K562 (cell line): ENCODE results near the gene STK16. TPM values are rescaled to one million over a fixed set of nuclear protein-coding genes. Genes with fewer than 3 reads are reported as not detected.
A peak's percentile ranks its signal among the peaks of the same experiment; 100 is the strongest.

Experiments used
- BMI1 ChIP-seq: fragments of 150-350 bp; IDR thresholded peaks from 2 replicates; pipeline ENCODE4 v1.6.1; 2014; ENCODE audit warnings: low read length
- CAMTA2 ChIP-seq: fragments of 250-450 bp; sonication (Bioruptor Pico); conservative IDR thresholded peaks from 2 replicates; pipeline ENCODE4 v1.5.1; 2022
- ELF1 ChIP-seq: fragments of 200-800 bp; sonication (Bioruptor generic); IDR thresholded peaks from 2 replicates; pipeline ENCODE4 v1.6.1; 2016; ENCODE audit warnings: missing genetic modification characterization, missing compliant biosample characterization
- NR2F6 ChIP-seq: fragments of 450-650 bp; formaldehyde crosslinking; IDR thresholded peaks from 2 replicates; pipeline ENCODE4 v1.4.0; 2020; ENCODE audit warnings: mild to moderate bottlenecking
- POLR2B ChIP-seq: fragments of 450-650 bp; IDR thresholded peaks from 2 replicates; pipeline ENCODE4 v1.6.1; 2018; ENCODE audit warnings: low read depth; ENCODE audit not compliant: partially characterized antibody
- RBM14 ChIP-seq: fragments of 200-400 bp; formaldehyde crosslinking; IDR thresholded peaks from 2 replicates; pipeline ENCODE4 v1.6.1; 2018; ENCODE audit warnings: low read depth, mild to moderate bottlenecking, low read length, moderate library complexity, borderline replicate concordance; ENCODE audit not compliant: insufficient read depth
- XRCC4 ChIP-seq: IDR thresholded peaks from one replicate; pipeline ENCODE4 v1.6.1; 2011; ENCODE audit not compliant: insufficient read depth, insufficient read length; ENCODE audit errors: extremely low read depth
- polyA plus RNA-seq, 8 experiments: library from polyadenylated mRNA; depleted of rRNA in 4 of 8; stranded (reverse) in 5 of 8; unstranded in 3 of 8; fragments of >200 nt; fragmentation: Nextera tagmentation in 2 of 8; fragmentation: Illumina TruSeq in 1 of 8; extraction: Ambion mirVana in 2 of 8; extraction: Trizol in 1 of 8; gene quantifications; 2 replicates each; pipeline versions ENCODE4 v1.2.1 to v1.2.3, GENCODE V29; 2011 to 2014; ENCODE audit warnings: inconsistent platforms in 1 of 8, missing spikeins in 1 of 8
- total RNA-seq, 7 experiments: library from RNA; depleted of rRNA in 6 of 7; stranded (reverse); fragments of >200 nt in 6 of 7; fragmentation: Illumina TruSeq in 2 of 7; extraction: Trizol in 2 of 7; gene quantifications; 2 replicates each; pipeline versions ENCODE4 v1.2.1 to v1.2.3, GENCODE V29; 2011 to 2021; ENCODE audit warnings: low replicate concordance in 1 of 7
- TF ChIP-seq, protein P1 (sequence below): sonication (generic); formaldehyde crosslinking; IDR thresholded peaks from 2 replicates; pipeline ENCODE4 v1.4.0; 2020; ENCODE audit warnings: mild to moderate bottlenecking, missing genetic modification reagents
- TF ChIP-seq, protein P2 (sequence below): fragments of 250-450 bp; sonication (Bioruptor Pico); IDR thresholded peaks from 2 replicates; pipeline ENCODE4 v1.8.0; 2022; ENCODE audit warnings: moderate library complexity, mild to moderate bottlenecking, inconsistent platforms
- TF ChIP-seq, protein P3 (sequence below): sonication (generic); formaldehyde crosslinking; IDR thresholded peaks from 2 replicates; pipeline ENCODE4 v1.8.0; 2023; ENCODE audit warnings: missing genetic modification reagents, mild to moderate bottlenecking, borderline replicate concordance
- TF ChIP-seq, protein P4 (sequence below): sonication (generic); formaldehyde crosslinking; IDR thresholded peaks from 2 replicates; pipeline ENCODE4 v1.8.1; 2023; ENCODE audit warnings: mild to moderate bottlenecking, missing genetic modification reagents

The STK16 gene
- total and polyA plus RNA-seq, 9 of the 15 experiments (the other 6 are each of a cell fraction or from before 2014, with no cell fraction given), result 5.4 to 36.2 (median 17.8) TPM

DNA sequence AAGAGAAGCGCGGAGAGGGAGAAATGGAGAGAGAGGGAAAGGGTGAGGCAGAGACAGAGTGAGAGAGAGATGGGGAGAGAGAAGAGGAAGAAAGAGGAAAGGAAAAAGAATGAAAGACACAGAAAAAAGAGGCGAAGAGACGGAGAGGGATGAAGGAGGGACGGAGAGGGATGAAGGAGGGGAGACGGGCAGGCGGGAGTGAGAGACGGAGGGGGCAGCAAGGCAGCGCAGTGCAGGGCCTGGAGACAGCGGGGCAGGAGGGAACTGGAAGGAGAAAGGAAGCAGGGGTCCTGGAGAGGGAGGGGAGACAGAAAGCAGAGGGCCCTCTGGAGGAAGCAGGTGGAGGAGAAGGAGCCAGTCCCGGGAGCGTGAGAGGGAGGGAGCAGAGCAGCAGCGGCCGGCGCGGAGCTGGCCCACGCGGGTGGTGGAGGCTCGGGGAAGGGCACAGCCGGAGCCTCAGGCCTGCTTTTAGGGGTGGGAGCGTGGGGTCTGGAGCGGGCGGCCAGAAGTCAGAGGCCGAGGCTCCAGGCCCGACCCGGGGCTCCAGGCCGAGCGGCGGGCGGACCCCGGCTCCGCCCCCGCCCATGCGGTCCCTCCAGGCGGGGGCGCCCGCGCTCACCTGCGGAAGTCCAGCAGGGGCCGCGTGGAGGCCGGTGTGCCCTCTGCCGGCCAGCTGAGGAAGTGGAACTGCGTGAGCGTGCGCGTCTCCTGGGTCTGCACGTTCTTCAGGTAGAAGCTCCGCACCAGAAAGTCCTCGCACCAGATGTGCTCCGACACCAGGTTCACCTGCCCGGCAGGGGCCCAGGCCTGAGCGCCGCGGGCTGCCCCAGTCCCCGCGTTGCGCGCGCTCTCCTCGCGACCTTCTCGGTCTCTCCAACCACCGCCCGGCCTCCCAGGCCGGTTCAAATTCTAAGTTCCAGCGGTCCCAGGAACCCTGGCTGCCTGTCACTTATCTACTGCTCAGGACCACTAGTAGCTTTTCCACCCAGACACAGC lies 49.4 kb downstream of the STK16 start (continued):
- TF ChIP-seq, protein P1, sequence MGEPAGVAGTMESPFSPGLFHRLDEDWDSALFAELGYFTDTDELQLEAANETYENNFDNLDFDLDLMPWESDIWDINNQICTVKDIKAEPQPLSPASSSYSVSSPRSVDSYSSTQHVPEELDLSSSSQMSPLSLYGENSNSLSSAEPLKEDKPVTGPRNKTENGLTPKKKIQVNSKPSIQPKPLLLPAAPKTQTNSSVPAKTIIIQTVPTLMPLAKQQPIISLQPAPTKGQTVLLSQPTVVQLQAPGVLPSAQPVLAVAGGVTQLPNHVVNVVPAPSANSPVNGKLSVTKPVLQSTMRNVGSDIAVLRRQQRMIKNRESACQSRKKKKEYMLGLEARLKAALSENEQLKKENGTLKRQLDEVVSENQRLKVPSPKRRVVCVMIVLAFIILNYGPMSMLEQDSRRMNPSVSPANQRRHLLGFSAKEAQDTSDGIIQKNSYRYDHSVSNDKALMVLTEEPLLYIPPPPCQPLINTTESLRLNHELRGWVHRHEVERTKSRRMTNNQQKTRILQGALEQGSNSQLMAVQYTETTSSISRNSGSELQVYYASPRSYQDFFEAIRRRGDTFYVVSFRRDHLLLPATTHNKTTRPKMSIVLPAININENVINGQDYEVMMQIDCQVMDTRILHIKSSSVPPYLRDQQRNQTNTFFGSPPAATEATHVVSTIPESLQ (CRISPR knock-in tag), result no peak
- TF ChIP-seq XRCC4 (no peak), RBM14 (no peak), POLR2B (peak; percentile 38), ELF1 (tag) (peak; percentile 90), CAMTA2 (no peak), NR2F6 (CRISPR knock-in tag) (no peak), BMI1 (no peak)
- TF ChIP-seq, protein P2, sequence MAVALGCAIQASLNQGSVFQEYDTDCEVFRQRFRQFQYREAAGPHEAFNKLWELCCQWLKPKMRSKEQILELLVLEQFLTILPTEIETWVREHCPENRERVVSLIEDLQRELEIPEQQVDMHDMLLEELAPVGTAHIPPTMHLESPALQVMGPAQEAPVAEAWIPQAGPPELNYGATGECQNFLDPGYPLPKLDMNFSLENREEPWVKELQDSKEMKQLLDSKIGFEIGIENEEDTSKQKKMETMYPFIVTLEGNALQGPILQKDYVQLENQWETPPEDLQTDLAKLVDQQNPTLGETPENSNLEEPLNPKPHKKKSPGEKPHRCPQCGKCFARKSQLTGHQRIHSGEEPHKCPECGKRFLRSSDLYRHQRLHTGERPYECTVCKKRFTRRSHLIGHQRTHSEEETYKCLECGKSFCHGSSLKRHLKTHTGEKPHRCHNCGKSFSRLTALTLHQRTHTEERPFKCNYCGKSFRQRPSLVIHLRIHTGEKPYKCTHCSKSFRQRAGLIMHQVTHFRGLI (CRISPR knock-in tag), result no peak
- TF ChIP-seq, protein P3, sequence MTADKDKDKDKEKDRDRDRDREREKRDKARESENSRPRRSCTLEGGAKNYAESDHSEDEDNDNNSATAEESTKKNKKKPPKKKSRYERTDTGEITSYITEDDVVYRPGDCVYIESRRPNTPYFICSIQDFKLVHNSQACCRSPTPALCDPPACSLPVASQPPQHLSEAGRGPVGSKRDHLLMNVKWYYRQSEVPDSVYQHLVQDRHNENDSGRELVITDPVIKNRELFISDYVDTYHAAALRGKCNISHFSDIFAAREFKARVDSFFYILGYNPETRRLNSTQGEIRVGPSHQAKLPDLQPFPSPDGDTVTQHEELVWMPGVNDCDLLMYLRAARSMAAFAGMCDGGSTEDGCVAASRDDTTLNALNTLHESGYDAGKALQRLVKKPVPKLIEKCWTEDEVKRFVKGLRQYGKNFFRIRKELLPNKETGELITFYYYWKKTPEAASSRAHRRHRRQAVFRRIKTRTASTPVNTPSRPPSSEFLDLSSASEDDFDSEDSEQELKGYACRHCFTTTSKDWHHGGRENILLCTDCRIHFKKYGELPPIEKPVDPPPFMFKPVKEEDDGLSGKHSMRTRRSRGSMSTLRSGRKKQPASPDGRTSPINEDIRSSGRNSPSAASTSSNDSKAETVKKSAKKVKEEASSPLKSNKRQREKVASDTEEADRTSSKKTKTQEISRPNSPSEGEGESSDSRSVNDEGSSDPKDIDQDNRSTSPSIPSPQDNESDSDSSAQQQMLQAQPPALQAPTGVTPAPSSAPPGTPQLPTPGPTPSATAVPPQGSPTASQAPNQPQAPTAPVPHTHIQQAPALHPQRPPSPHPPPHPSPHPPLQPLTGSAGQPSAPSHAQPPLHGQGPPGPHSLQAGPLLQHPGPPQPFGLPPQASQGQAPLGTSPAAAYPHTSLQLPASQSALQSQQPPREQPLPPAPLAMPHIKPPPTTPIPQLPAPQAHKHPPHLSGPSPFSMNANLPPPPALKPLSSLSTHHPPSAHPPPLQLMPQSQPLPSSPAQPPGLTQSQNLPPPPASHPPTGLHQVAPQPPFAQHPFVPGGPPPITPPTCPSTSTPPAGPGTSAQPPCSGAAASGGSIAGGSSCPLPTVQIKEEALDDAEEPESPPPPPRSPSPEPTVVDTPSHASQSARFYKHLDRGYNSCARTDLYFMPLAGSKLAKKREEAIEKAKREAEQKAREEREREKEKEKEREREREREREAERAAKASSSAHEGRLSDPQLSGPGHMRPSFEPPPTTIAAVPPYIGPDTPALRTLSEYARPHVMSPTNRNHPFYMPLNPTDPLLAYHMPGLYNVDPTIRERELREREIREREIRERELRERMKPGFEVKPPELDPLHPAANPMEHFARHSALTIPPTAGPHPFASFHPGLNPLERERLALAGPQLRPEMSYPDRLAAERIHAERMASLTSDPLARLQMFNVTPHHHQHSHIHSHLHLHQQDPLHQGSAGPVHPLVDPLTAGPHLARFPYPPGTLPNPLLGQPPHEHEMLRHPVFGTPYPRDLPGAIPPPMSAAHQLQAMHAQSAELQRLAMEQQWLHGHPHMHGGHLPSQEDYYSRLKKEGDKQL, result no peak
- TF ChIP-seq, protein P4, sequence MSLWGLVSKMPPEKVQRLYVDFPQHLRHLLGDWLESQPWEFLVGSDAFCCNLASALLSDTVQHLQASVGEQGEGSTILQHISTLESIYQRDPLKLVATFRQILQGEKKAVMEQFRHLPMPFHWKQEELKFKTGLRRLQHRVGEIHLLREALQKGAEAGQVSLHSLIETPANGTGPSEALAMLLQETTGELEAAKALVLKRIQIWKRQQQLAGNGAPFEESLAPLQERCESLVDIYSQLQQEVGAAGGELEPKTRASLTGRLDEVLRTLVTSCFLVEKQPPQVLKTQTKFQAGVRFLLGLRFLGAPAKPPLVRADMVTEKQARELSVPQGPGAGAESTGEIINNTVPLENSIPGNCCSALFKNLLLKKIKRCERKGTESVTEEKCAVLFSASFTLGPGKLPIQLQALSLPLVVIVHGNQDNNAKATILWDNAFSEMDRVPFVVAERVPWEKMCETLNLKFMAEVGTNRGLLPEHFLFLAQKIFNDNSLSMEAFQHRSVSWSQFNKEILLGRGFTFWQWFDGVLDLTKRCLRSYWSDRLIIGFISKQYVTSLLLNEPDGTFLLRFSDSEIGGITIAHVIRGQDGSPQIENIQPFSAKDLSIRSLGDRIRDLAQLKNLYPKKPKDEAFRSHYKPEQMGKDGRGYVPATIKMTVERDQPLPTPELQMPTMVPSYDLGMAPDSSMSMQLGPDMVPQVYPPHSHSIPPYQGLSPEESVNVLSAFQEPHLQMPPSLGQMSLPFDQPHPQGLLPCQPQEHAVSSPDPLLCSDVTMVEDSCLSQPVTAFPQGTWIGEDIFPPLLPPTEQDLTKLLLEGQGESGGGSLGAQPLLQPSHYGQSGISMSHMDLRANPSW (CRISPR knock-in tag), result no peak
